ENCODE results near the gene ZFR. TPM values are rescaled to one million over a fixed set of nuclear protein-coding genes. Genes with fewer than 3 reads are reported as not detected.

ZFR gene
- total RNA-seq, 1 experiment from 2014 or later = 62.4 TPM

- Histone ChIP-seq H3K23ac (ENCODE audit: insufficient read length, low read depth, low read length) (no peak overlapping the region), H2BK5ac (ENCODE audit: insufficient read length, low read length) (no peak overlapping the region), H2AK5ac (ENCODE audit: insufficient read length, low read length) (no peak overlapping the region), H3K4me1 (ENCODE audit: insufficient read depth, low read length) (no peaks in the 10 kb centered on the region), H3K27me3 (ENCODE audit: insufficient read depth, low read length) (no peaks in the 10 kb centered on the region), H4K8ac (replicated peaks; ENCODE audit: insufficient read length, low read depth, low read length) (no peak overlapping the region), H2BK12ac (ENCODE audit: insufficient read length, low read depth, low read length) (no peak overlapping the region), H3K18ac (ENCODE audit: insufficient read length, low read depth, low read length) (no peak overlapping the region), H2BK15ac (ENCODE audit: low read depth, low read length) (no peak overlapping the region), H4K20me1 (ENCODE audit: control insufficient read depth, insufficient read depth, insufficient read length) (no peaks in the 10 kb centered on the region), H3K9me3 (ENCODE audit: control insufficient read depth, low read depth, low read length) (no peaks in the 10 kb centered on the region), H2BK20ac (ENCODE audit: low read depth, low read length, poor library complexity, severe bottlenecking) (no peak overlapping the region), H3K9ac (ENCODE audit: extremely low read depth, insufficient read length, low read length) (no peak overlapping the region), H3T11ph (ENCODE audit: low read length) (no peak overlapping the region), H3K79me1 (ENCODE audit: insufficient read depth, low read depth, low read length, poor library complexity, severe bottlenecking) (no peaks in the 10 kb centered on the region), H2AFZ (ENCODE audit: low read length) (no peak overlapping the region), H4K91ac (ENCODE audit: insufficient read length, low read depth, low read length) (no peak overlapping the region), H3K23me2 (ENCODE audit: insufficient read length, low read depth, low read length, poor library complexity, severe bottlenecking) (no peaks in the 10 kb centered on the region), H2BK120ac (ENCODE audit: low read depth, low read length, poor library complexity, severe bottlenecking) (no peak overlapping the region), H3K27ac (ENCODE audit: insufficient read length, low read depth, low read length) (no peak overlapping the region), H4K5ac (ENCODE audit: insufficient read length, low read depth, low read length) (no peak overlapping the region), H3K4me2 (ENCODE audit: insufficient read depth, insufficient read length, low read length) (no peak overlapping the region), H3K14ac (ENCODE audit: insufficient read depth, low read length) (no peak overlapping the region), H3K56ac (ENCODE audit: insufficient read length, low read depth, low read length) (no peak overlapping the region), H3K4ac (ENCODE audit: low read depth, low read length) (no peak overlapping the region), H3K79me2 (ENCODE audit: insufficient read depth, low read length) (no peaks in the 10 kb centered on the region)
- Mint-ChIP-seq H3K36me3 (ENCODE audit: insufficient read depth in 1 of 3, low read depth in 3 of 3) (no peaks in the 10 kb centered on the region), H3K4me1 (peaks cover 5 to 8% of the 10 kb centered on the region in 2 experiments), H3K4me3 (no peak overlapping the region), H3K9me3 (no peaks in the 10 kb centered on the region), H3K27me3 (ENCODE audit: low read depth) (peaks cover 4% of the 10 kb centered on the region), H3K27ac (no peak overlapping the region)
- WGBS (ENCODE audit: extremely low coverage, insufficient read length, low lambda C conversion rate) = no CpG with 5 or more reads among the region's 6 CpGs
- DNase-seq = no peak
- no peak for TF ChIP-seq CTCF (conservative IDR thresholded peaks at IDR 0.05)
Observed at GRCh38 chr5:32490972-32491557, 46.5 kb upstream of the ZFR start.
